Measurements from ENCODE around the gene SEC31A. TPM values are rescaled to one million over a fixed set of nuclear protein-coding genes. Genes with fewer than 3 reads are reported as not detected.

The SEC31A gene
- total RNA-seq, 2 donors from 2014 or later, result 191 to 196 TPM

GRCh38 chr4:82791179-82791578 is 99.8 kb downstream of the SEC31A start:
- WGBS, result 86% methylated on average over 6 of the region's 6 CpGs
- intact Hi-C loops (cut with DNase I), result no loop called here

GRCh38 chr4:82790060-82790660 is 100.8 kb downstream of the SEC31A start:
- no peaks in the 10 kb centered on the region for H3K9me3 ChIP-seq
- DNase-seq (ENCODE audit: low spot score), result no peak
- intact Hi-C loops (cut with DNase I), result no loop called here
- H3K36me3 ChIP-seq, result no peaks in the 10 kb centered on the region
- H3K4me1 ChIP-seq (replicated peaks), result no peaks in the 10 kb centered on the region
- 75% methylated on average over 8 of the region's 8 CpGs for WGBS
- TF ChIP-seq CTCF (IDR thresholded peaks at IDR 0.05) (no peak), POLR2A (IDR thresholded peaks at IDR 0.05) (no peak)
- H3K4me3 ChIP-seq, result no peak overlapping the region
- H3K27ac ChIP-seq, result no peak overlapping the region
- H3K27me3 ChIP-seq (replicated peaks; ENCODE audit: insufficient read depth), result no peaks in the 10 kb centered on the region

More at GRCh38 chr4:82791179-82791578, 99.8 kb downstream of the SEC31A start:
- TF ChIP-seq POLR2AphosphoS5 (IDR thresholded peaks at IDR 0.05) (no peak), CTCF (IDR thresholded peaks at IDR 0.05) (no peak), POLR2A (IDR thresholded peaks at IDR 0.05) (no peak)
- Histone ChIP-seq H3K36me3 (no peaks in the 10 kb centered on the region), H3K4me1 (replicated peaks) (no peaks in the 10 kb centered on the region), H3K4me3 (no peak overlapping the region), H3K27ac (no peak overlapping the region), H3K27me3 (replicated peaks; ENCODE audit: insufficient read depth) (no peaks in the 10 kb centered on the region), H3K9me3 (no peaks in the 10 kb centered on the region)
- DNase-seq (ENCODE audit: low spot score), result no peak

GRCh38 chr4:82789025-82789776 is 101.8 kb downstream of the SEC31A start:
- intact Hi-C loops (cut with DNase I), result no loop called here
- DNase-seq (ENCODE audit: low spot score), result no peak
- H3K4me3 ChIP-seq, result no peak overlapping the region
- no peaks in the 10 kb centered on the region for H3K27me3 ChIP-seq (replicated peaks; ENCODE audit: insufficient read depth)
- H3K36me3 ChIP-seq, result no peaks in the 10 kb centered on the region
- H3K4me1 ChIP-seq (replicated peaks), result no peaks in the 10 kb centered on the region
- WGBS, result 40% methylated on average over 7 of the region's 7 CpGs
- no peak overlapping the region for H3K27ac ChIP-seq
- no peak for TF ChIP-seq CTCF (IDR thresholded peaks at IDR 0.05)
- H3K9me3 ChIP-seq, result no peaks in the 10 kb centered on the region

GRCh38 chr4:82787342-82787741 is 103.6 kb downstream of the SEC31A start:
- Histone ChIP-seq H3K27me3 (replicated peaks; ENCODE audit: insufficient read depth) (no peaks in the 10 kb centered on the region), H3K27ac (no peak overlapping the region), H3K4me1 (replicated peaks) (no peaks in the 10 kb centered on the region), H3K4me3 (no peak overlapping the region), H3K9me3 (no peaks in the 10 kb centered on the region), H3K36me3 (no peaks in the 10 kb centered on the region)
- DNase-seq (ENCODE audit: low spot score), result no peak
- intact Hi-C loops (cut with DNase I), result no loop called here
- 81% methylated on average over 4 of the region's 4 CpGs for WGBS
- TF ChIP-seq CTCF (IDR thresholded peaks at IDR 0.05) (no peak), POLR2AphosphoS5 (IDR thresholded peaks at IDR 0.05) (no peak), POLR2A (IDR thresholded peaks at IDR 0.05) (no peak)

- WGBS, result 44% methylated on average over 4 of the region's 4 CpGs
- no peak overlapping the region for H3K4me3 ChIP-seq
- no peaks in the 10 kb centered on the region for H3K4me1 ChIP-seq (replicated peaks)
- H3K27ac ChIP-seq, result no peak overlapping the region
- no peak for TF ChIP-seq POLR2A (IDR thresholded peaks at IDR 0.05)
- TF ChIP-seq CTCF (IDR thresholded peaks at IDR 0.05), result no peak
- no peak for TF ChIP-seq POLR2AphosphoS5 (IDR thresholded peaks at IDR 0.05)
- intact Hi-C loops (cut with DNase I), result no loop called here
- no peak for DNase-seq (ENCODE audit: low spot score)
- no peaks in the 10 kb centered on the region for H3K9me3 ChIP-seq
- no peaks in the 10 kb centered on the region for H3K36me3 ChIP-seq
- no peaks in the 10 kb centered on the region for H3K27me3 ChIP-seq (replicated peaks; ENCODE audit: insufficient read depth)
These were observed 104.1 kb downstream of the SEC31A start for GRCh38 chr4:82786828-82787227.

All from prostate gland (tissue), 2 donors.